ENCODE data around the gene LKAAEAR1.

DNA sequence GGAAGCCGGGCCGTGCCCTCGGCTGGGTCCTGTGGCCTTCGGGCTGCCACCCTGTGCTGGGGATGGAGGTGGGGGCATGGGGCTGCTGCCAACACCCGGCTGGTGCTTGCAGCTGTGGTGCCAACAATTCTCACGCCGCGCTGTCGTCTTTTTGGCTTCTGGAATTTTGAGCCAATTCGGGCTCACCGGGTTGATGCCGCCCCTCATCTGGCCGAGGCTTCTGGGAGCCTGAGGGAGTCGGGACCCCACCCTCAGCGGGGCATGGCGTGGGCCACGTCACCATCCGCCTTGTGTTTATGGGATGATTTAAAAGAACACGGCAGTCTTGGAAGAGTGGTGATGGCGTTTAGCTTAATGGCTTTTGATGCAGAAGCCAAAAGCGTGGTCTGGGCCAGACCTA, 31.8 kb upstream of the LKAAEAR1 start:
- TF ChIP-seq, protein P1, sequence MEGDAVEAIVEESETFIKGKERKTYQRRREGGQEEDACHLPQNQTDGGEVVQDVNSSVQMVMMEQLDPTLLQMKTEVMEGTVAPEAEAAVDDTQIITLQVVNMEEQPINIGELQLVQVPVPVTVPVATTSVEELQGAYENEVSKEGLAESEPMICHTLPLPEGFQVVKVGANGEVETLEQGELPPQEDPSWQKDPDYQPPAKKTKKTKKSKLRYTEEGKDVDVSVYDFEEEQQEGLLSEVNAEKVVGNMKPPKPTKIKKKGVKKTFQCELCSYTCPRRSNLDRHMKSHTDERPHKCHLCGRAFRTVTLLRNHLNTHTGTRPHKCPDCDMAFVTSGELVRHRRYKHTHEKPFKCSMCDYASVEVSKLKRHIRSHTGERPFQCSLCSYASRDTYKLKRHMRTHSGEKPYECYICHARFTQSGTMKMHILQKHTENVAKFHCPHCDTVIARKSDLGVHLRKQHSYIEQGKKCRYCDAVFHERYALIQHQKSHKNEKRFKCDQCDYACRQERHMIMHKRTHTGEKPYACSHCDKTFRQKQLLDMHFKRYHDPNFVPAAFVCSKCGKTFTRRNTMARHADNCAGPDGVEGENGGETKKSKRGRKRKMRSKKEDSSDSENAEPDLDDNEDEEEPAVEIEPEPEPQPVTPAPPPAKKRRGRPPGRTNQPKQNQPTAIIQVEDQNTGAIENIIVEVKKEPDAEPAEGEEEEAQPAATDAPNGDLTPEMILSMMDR (IDR thresholded peaks at IDR 0.05) = no peak
- no peak for TF ChIP-seq NFE2L2 (conservative IDR thresholded peaks at IDR 0.05; ENCODE audit: low read length)
- no peak for TF ChIP-seq HEYL (CRISPR knock-in tag; IDR thresholded peaks at IDR 0.05)
- no peak for TF ChIP-seq RAD21 (conservative IDR thresholded peaks at IDR 0.05 in 1 of 2, IDR thresholded peaks at IDR 0.05 in 1 of 2)
- TF ChIP-seq POLR2A (IDR thresholded peaks at IDR 0.05; ENCODE audit: low read length) = no peak
- TF ChIP-seq CEBPB (IDR thresholded peaks at IDR 0.05) = no peak
- TF ChIP-seq, protein P2, sequence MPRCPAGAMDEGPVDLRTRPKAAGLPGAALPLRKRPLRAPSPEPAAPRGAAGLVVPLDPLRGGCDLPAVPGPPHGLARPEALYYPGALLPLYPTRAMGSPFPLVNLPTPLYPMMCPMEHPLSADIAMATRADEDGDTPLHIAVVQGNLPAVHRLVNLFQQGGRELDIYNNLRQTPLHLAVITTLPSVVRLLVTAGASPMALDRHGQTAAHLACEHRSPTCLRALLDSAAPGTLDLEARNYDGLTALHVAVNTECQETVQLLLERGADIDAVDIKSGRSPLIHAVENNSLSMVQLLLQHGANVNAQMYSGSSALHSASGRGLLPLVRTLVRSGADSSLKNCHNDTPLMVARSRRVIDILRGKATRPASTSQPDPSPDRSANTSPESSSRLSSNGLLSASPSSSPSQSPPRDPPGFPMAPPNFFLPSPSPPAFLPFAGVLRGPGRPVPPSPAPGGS (IDR thresholded peaks at IDR 0.05) = no peak
- TF ChIP-seq, protein P3, sequence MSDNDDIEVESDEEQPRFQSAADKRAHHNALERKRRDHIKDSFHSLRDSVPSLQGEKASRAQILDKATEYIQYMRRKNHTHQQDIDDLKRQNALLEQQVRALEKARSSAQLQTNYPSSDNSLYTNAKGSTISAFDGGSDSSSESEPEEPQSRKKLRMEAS (IDR thresholded peaks at IDR 0.05) = no peak
- TF ChIP-seq SMC3 (IDR thresholded peaks at IDR 0.05) = no peak
- TF ChIP-seq, protein P4, sequence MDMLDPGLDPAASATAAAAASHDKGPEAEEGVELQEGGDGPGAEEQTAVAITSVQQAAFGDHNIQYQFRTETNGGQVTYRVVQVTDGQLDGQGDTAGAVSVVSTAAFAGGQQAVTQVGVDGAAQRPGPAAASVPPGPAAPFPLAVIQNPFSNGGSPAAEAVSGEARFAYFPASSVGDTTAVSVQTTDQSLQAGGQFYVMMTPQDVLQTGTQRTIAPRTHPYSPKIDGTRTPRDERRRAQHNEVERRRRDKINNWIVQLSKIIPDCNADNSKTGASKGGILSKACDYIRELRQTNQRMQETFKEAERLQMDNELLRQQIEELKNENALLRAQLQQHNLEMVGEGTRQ (IDR thresholded peaks at IDR 0.05) = no peak
- no peak for TF ChIP-seq ZFP36 (IDR thresholded peaks at IDR 0.05; ENCODE audit: borderline replicate concordance, partially characterized antibody)

All from A549 (cell line).